ENCODE results near the gene BCO1. TPM values are rescaled to one million over a fixed set of nuclear protein-coding genes. Genes with fewer than 3 reads are reported as not detected.

BCO1 gene
- total RNA-seq, 4 donors from 2014 or later: not detected

GRCh38 chr16:81311762-81312161 is 73.3 kb downstream of the BCO1 start:
- TF ChIP-seq CTCF (IDR thresholded peaks at IDR 0.05; ENCODE audit: low read depth): no peak

- no peak for TF ChIP-seq CTCF (IDR thresholded peaks at IDR 0.05; ENCODE audit: low read depth)
Observed at GRCh38 chr16:81313701-81314602, 75.5 kb downstream of the BCO1 start.

- no peak for TF ChIP-seq CTCF (IDR thresholded peaks at IDR 0.05; ENCODE audit: low read depth)
Observed at GRCh38 chr16:81314603-81315270, 76.2 kb downstream of the BCO1 start, which contains the start of gene GAN. Gene GAN, plus strand, starts transcription at chr16:81314962. Its CDS starts 152 bp downstream, at chr16:81315114.

GRCh38 chr16:81315271-81316175 is 77.0 kb downstream of the BCO1 start:
- no peak for TF ChIP-seq CTCF (IDR thresholded peaks at IDR 0.05; ENCODE audit: low read depth)

- no peak for TF ChIP-seq CTCF (IDR thresholded peaks at IDR 0.05; ENCODE audit: low read depth)
Observed at GRCh38 chr16:81316176-81316496, 77.6 kb downstream of the BCO1 start.

- TF ChIP-seq CTCF (IDR thresholded peaks at IDR 0.05; ENCODE audit: low read depth): no peak
Observed at GRCh38 chr16:81318711-81319110, 80.2 kb downstream of the BCO1 start.

Data from subcutaneous adipose tissue (tissue), 4 donors.